Occipital lobe (tissue), 2 donors: ENCODE measurements around the gene RNPEPL1. TPM values are rescaled to one million over a fixed set of nuclear protein-coding genes. Genes with fewer than 3 reads are reported as not detected.

Experiments
- DNase-seq: peaks from one replicate; lab custom pipeline; 2025; lab: John Stamatoyannopoulos, UW
- total RNA-seq: library from RNA; depleted of rRNA; stranded (reverse); fragments of >200 nt; gene quantifications from one replicate; pipeline ENCODE4 v1.2.3, GENCODE V29; 2014

RNPEPL1 gene
- total RNA-seq, 1 donor from 2014 or later, result 4.4 TPM

DNA sequence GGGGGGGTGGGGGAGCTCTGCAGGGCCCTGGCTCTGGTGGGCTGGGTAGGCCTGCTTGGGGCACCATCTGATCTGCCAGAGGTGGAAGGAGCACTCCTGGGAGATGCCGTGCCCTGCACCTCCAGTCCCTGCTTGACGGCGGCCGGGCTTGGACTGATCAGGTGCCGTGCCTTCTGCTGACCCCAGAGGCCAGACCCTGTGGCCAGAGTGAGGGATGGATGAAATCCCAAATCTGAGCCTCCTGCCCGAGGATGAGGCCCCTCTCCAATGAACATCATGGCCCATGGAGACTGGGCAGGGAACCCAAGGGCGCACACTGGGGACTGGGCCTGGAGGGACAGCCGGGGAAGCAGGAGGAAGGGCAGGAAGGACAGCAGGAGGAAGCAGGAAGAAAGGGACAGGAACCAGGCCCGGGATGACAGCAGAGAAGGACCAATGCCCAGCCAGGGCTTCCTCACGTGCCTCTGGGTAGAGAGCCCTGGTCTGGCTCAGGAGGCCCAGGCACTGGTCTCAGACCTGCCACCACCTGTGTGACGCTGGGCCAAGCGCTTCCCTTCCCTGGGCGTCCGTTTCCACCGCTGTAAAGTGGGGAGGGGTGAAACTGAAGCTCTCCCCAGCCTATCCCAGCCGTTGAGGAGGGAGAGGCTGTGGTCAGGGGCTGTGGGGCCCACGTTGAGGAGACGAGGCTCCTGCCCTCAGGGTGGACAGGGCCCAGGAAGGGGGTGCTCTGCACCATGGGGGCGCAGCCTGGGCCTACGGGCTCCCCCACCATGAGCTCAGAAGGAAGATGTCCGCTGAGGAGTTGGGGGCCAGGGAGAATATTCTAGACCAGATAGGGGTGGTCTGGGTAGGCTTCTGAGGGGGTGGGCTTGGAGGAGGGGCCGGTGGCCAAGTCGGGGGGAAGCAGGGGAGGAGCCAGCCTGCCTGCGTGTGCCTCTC lies 56.0 kb downstream of the RNPEPL1 start:
- no peak for DNase-seq

GRCh38 chr2:240624950-240625621 lies 56.8 kb downstream of the RNPEPL1 start, which contains the start of gene GPR35:
Gene GPR35 (plus strand): TSS chr2:240625480. CDS start chr2:240629953, 4,473 bp downstream.
- no peak for DNase-seq

DNA sequence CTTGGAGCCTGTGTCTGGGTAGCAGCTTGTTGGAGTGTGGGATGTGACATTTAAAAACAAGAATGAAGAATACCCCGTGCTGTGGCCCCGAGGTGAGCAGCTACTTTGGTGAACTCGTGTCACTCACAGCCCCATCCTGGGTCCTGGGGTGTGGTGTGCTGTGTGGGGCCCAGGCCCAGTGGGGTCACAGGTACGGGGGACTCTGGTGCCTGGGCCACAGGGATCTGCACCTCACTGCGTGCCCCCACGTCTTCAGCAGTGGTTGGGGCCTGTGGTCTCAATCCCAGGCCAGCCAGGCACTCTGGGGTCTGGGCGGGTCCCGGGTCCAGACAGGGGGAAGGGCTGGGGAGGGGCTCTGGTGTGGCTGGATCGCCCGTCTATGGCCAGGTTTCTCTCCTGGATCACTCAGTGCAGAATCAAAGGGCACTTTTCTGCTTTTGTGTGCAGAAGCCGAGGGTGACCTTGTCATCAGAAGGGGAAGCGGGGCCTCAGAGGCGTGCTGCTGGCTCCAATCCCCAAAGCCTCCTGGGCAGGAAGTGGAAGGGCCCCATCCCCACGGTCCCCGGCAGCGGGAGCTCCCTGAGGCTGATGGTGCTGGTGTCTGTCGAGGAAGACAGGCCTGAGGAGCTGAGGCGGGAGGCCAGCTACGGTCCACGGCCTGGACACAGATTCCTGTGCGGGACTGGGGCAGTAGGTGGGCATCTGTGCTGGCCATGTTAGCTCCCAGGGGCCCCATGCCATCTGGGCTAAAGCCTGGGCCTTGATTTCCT lies 58.4 kb downstream of the RNPEPL1 start:
- no peak for DNase-seq

GRCh38 chr2:240627736-240628506 lies 59.6 kb downstream of the RNPEPL1 start:
- no peak for DNase-seq

GRCh38 chr2:240628507-240628807 lies 60.2 kb downstream of the RNPEPL1 start:
- no peak for DNase-seq

DNA sequence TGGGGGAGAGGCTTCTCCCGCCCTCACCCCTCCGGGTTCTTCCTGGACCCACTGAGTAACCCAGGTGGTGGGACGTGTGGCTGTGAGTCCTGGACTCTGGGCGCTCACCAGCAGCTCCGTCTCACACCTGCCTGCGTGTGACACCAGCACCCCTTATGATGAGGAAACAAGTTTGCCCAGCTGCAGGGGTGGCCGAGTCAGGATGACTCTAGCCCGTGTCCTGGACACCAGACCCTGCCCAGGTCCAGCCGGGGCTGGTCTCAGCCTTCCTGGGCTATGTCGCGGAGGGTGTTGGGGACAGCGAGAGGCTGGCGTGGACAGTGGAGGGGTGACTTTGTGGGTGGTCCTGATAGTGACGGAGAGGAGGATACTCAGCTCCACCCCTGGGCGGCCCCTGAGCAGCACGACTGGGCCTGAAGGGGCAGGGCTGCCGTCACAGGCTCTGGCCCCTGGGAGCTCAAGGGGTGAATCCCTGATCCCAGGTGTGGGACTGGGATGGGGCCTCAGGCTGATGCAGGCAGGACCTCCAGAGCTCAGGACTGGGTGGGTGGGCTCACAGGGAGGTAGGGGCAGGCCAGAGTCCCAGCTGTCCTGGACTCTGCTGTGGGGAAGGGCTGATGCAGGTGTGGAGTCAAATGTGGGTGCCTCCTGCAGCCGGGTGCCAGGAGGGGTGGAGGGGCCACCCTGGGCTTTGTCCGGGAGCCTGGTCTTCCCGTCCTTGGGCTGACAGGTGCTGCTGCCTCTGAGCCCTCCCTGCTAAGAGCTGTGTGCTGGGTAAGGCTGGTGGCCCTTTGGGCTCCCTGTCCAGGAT lies 60.7 kb downstream of the RNPEPL1 start:
- no peak for DNase-seq

- DNase-seq, result no peak
Observed at GRCh38 chr2:240629619-240629967, 61.3 kb downstream of the RNPEPL1 start.

DNA sequence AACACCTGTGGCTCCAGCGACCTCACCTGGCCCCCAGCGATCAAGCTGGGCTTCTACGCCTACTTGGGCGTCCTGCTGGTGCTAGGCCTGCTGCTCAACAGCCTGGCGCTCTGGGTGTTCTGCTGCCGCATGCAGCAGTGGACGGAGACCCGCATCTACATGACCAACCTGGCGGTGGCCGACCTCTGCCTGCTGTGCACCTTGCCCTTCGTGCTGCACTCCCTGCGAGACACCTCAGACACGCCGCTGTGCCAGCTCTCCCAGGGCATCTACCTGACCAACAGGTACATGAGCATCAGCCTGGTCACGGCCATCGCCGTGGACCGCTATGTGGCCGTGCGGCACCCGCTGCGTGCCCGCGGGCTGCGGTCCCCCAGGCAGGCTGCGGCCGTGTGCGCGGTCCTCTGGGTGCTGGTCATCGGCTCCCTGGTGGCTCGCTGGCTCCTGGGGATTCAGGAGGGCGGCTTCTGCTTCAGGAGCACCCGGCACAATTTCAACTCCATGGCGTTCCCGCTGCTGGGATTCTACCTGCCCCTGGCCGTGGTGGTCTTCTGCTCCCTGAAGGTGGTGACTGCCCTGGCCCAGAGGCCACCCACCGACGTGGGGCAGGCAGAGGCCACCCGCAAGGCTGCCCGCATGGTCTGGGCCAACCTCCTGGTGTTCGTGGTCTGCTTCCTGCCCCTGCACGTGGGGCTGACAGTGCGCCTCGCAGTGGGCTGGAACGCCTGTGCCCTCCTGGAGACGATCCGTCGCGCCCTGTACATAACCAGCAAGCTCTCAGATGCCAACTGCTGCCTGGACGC lies 61.9 kb downstream of the RNPEPL1 start:
- no peak for DNase-seq

Other genes with a start within 250 kb of the RNPEPL1 start
- gene GPC1, start 132.8 kb upstream of the RNPEPL1 start, total RNA-seq, result 37.3 TPM
- gene ANKMY1, start 10.5 kb upstream of the RNPEPL1 start, total RNA-seq, result 5.6 TPM
- 8.9 TPM for gene DUSP28, start 8.1 kb upstream of the RNPEPL1 start, total RNA-seq
- gene CAPN10, start 18.2 kb downstream of the RNPEPL1 start, total RNA-seq, result 27.1 TPM
- gene GPR35, start 57.0 kb downstream of the RNPEPL1 start, total RNA-seq, result 0.31 TPM
- gene AQP12B, start 114.4 kb downstream of the RNPEPL1 start, total RNA-seq, result not detected
- not detected for gene AQP12A, start 123.4 kb downstream of the RNPEPL1 start, total RNA-seq